GM21381 (cell line): Measurements from ENCODE around the gene GRIA2.

Experiments used
- ATAC-seq: cut with Tn5 transposase; IDR thresholded peaks from one replicate; pipeline ENCODE4 v1.9.1; 2021; ENCODE audit warnings: mild to moderate bottlenecking, moderate library complexity; ENCODE audit not compliant: unreplicated experiment

GRIA2 gene

DNA sequence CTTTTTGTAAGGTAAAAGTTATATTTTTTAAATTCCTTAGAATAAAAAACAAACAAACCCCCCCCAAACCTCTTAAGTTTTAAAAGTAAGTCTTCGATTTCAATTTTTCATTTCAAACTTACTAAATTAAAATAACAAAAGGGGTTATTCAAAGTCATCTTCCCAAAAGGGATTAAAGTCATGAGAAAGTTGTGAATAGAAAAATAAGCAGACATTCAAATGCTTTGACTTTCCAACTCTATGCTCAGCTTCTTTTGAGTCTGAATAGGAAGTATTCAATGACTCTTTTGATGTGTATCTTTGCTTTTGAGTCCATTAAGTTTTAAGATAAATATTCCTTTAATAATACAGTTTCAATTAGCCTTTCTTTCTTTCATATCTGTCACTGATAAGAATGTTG is 138.3 kb downstream of the GRIA2 start:
- ATAC-seq = no peak

DNA sequence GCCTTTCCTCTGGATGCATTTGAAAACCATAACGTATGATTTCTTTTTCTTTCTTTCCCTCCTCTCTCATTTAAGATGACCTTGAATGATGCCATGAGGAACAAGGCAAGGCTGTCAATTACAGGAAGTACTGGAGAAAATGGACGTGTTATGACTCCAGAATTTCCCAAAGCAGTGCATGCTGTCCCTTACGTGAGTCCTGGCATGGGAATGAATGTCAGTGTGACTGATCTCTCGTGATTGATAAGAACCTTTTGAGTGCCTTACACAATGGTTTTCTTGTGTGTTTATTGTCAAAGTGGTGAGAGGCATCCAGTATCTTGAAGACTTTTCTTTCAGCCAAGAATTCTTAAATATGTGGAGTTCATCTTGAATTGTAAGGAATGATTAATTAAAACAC is 142.8 kb downstream of the GRIA2 start:
- ATAC-seq = no peak

DNA sequence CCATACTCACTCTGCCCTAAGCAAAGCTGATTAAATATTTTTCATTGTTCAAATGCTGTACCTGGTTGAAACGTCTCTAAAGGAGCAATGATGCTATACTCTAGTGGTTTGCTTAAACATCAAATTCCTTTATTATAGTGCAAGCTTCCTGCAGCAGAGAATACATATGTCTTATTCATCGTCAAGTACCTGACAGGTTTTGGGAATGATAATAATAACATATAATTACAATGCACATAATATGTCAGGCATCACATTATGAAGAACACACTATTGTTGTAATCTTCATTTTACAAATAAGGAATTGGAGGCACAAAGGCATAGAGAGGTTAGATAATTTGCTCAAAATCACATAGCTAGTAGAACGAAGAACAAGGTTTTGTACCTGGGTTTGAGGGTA is 151.6 kb downstream of the GRIA2 start:
- ATAC-seq = no peak

GRCh38 chr4:157372567-157372966 is 152.0 kb downstream of the GRIA2 start:
- ATAC-seq = no peak

GRCh38 chr4:157389741-157390140 is 169.2 kb downstream of the GRIA2 start:
- ATAC-seq = no peak

- ATAC-seq = no peak
These were observed 184.5 kb downstream of the GRIA2 start for GRCh38 chr4:157405070-157405469.
